ENCODE results near the gene BMP7.
A peak's percentile ranks its signal among the peaks of the same experiment; 100 is the strongest.

BMP7 gene

GRCh38 chr20:57225197-57225733 is 41.2 kb downstream of the BMP7 start:
- DNase-seq, result no peak

GRCh38 chr20:57224641-57225138 is 41.8 kb downstream of the BMP7 start:
- peak; percentile 81 for DNase-seq

DNA sequence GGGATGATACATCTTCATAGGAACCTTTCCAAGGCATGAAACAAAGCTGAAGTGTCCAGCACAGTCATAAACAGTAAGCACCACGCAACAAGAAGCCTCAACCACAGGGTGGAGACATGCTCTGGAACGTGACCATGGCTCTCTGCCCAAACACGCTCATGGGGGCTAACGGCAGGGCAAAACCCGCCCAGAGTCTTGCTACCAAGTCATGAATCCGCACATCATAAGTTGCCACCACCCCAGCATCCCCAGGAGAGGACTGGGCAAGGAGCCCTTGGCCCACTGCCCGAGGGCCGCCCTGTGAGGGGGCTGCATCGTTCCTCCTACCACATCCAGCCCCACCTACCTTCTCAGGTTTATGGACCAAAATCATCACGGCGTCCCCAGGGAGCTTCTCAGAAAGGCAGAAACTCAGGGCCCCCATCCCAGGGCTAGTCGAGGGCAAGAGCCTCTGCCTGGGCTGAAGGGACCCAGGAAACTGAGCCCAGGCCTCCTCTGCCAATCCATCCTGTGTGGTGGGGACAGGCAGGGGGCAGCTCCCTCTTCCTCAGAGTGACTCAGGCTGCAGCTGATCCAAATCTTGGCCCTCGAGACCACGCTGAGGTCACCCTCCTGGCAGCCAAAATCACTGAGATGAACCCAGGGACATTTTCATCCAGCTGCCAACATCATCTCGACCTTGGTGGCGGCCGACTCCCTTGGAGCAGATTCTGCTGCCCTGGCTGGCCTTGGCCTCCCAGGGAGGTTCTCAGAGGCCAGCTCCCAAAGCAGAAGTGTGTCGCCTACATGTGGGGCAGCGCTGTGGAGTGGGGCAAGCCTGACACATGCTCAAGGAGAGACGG is 42.6 kb downstream of the BMP7 start:
- peak; percentile 61 for DNase-seq

DNA sequence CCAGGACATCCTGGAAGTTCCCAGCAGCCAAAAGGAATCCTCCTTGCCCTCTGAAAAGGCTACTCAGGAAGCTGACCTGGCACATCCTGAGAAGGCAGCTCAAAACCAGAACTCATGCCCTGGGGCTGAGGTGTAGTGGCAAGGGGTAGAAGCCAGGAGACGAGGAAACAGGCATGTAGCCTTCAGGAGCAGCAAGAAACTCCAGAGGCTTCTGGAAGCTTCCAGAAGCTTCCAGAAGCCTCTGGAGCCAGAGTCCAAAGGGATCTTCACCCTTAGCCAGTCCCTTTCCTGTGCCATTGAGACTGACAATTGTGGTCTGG is 43.9 kb downstream of the BMP7 start:
- no peak for DNase-seq

GRCh38 chr20:57221916-57222630 is 44.4 kb downstream of the BMP7 start:
- DNase-seq, result no peak

- DNase-seq, result no peak
Observed at GRCh38 chr20:57220337-57221145, 45.9 kb downstream of the BMP7 start.

DNA sequence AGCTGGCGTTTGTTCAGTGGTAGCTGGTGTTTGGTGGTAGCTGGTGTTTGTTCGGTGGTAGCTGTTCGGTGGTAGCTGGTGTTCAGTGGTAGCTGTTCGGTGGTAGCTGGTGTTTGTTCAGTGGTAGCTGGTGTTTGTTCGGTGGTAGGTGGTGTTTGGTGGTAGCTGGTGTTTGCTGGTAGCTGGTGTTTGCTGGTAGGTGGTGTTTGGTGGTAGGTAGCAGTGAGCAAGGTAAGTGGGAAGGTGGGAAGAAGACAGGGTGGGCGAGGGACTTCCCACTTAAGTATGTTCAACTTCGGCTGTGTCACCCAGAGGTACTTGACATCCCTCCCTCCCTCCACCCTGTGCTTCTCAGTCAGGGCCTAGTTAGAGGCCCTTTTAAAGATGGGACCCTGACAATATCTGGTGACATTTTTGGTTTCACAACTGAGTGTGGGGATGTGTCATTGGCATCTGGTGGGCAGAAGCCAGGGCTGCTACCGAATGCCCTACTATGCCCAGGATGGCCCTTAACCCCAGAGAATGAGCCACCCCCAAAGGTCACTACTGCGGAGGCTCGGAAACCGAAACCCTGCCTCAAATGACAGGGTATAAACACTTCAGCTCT is 47.3 kb downstream of the BMP7 start:
- DNase-seq, result no peak

GRCh38 chr20:57218489-57218888 is 48.0 kb downstream of the BMP7 start:
- no peak for DNase-seq

- DNase-seq, result no peak
Observed at GRCh38 chr20:57217802-57218201, 48.6 kb downstream of the BMP7 start.

DNA sequence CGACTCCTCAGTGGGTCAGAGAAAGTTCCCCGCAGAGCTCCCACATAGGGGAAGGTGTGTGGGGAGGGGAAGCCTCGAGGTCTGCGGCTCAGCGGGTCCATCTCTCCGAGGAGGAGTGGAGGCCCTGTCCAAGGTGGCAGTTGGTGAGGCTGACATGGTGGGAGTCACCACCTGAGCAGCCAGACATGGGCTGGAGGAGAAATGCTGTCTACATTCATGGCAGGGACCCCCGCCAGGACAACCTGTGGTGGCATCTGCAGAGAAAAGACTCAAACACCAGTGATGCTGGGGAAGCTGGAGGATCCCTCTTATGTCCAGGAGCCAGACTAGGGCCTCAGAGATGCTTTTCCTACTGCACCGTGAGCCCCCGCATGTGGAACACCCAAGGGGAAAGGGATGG is 49.8 kb downstream of the BMP7 start:
- no peak for DNase-seq

DNA sequence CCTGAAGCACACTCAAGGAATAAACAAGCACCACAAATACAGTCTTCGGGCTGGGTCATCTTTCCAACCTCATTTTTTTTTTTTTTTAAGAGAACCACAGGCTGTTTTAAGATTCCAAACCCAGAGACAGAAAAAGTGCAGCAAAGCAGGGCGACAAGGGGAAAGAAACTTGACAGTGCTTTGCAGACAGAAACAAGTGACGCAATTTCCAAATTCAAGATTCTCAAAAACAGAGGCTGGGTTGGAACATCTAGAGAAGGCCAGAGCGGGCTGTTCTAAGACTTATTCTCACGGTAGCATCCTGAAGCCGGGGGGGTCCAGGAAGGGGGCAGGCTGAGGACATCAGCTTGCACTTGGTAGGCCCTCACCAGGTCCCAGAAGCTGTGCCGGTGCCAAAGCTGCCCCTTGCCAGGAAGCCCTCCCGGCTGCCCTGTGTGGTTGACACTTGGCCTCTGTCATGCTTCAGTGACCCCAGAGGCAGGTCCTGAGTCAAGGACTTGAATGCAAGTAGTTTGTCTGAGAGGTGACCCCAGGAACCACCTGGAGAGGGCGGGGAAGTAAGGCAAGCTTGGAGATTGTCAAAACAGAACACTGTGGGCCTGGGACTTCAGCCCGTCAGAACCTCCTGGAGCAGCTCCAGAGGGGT is 50.5 kb downstream of the BMP7 start:
- DNase-seq, result no peak

GRCh38 chr20:57215426-57215825 is 51.0 kb downstream of the BMP7 start:
- DNase-seq, result no peak

DNA sequence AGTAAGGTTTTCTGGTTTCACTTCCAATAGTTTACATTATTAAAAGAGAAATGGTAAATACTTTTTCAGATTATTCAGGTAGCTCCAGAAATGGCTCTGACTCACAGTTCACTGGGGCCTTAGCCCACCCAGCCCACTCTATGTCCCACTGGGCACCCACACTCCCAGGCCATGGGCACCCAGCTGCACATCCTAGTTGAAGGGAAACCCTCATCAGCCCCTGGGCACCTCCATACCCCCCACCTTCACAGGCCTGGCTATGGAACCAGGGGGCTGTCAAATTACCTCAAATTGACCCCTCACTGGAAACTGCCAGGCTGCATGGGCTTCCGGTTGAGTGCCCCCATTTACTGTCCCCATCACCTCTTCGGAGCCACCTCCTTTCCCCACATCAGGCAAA is 51.5 kb downstream of the BMP7 start:
- DNase-seq, result no peak

DNA sequence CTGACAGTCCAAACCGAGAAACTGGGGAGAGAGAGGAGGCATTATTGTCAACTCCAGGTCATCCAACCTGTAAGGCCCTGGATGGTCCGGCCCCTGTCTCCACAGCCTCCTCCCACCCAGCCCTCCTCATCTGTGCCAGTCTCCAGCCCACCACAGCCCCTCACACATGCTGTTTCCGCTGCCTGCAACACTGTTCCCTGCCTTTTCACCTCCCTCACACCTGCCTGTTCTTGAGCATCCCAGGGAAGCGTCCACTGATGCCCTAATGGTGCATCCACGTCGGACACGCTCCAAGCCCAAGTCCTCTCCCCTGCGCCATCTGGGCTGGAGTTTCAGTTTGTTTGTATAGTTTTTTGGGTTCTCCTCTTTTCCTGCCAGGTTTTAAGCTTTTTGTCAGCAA is 52.0 kb downstream of the BMP7 start:
- no peak for DNase-seq

- DNase-seq, result no peak
Observed at GRCh38 chr20:57213924-57214323, 52.5 kb downstream of the BMP7 start.

DNA sequence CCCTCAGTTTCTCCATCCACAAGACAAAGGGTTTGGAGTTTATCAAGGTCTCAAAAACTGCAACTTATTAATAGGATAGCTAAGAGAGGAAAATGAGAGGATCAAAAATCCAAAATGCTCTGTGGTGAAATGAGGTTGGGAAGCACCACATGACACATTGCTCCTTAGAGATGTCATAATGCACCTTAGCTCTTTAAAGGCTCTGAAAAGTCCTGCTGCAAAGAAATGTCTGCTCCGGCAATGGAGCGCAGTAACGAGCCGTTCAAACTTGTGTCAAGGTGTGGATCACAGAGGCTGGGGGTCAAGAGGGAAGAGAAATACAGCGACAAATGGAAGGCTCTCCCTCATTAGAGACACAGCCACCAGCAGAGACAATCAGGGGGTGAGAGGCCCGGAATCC is 53.1 kb downstream of the BMP7 start:
- DNase-seq, result no peak

- peak; percentile 90 for DNase-seq
Observed at GRCh38 chr20:57212534-57213276, 53.7 kb downstream of the BMP7 start.

DNA sequence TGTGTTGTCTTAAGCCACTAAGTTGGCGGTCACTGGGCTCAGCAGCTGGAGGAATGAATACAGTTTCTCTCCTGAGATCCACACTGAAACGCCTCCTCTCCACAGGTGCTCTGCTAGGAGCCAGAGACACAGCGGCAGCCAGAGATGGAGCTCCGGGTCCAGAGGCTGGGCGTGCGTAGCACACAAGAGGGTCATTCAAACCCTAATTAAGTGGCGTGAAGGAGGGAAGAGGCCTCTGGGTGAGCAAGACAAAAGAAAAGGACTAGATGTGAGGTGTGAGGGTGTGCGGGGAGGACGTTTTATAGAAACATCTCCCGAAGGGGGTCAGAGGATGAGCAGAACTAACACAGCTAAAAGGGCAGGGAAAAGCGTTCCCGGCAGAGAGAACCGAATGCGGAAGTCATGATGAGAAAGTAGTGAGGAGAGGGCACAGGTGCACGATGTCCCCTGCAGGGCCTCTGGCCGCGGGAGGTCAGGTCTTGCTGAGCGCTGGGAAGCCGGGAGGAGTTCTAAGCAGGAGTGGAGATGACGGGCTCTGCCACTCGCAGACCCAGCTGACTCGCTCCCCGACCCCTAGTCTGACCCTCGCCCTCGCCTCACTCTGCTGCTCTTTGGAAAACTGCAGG is 54.4 kb downstream of the BMP7 start:
- DNase-seq, result peak; percentile 71

DNA sequence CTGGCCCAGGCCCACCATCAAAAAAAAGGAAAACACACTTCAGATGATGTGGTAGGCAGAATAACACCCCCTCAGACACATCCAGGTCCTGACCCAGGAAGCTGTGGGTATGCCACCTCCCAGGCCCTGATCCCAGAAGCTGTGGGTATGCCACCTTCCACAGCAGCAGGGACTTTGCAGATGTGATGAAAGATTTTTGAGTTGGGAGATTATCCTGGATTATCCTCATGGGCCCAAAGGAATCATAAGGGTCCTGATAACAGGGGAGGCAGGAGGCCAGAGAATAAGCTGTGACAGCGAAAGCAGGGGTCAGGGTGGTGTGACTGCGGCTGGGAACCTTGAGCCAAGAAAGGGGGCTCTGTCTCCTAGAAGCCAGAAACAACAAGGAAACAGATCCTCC is 55.0 kb downstream of the BMP7 start:
- DNase-seq, result no peak

- DNase-seq, result no peak
Observed at GRCh38 chr20:57210911-57211280, 55.5 kb downstream of the BMP7 start.
